GM12878 (cell line): ENCODE measurements around the gene TBC1D32. TPM values are rescaled to one million over a fixed set of nuclear protein-coding genes. Genes with fewer than 3 reads are reported as not detected.

ENCODE experiments used
- ATAC-seq: fragments of 200-7000 bp; cut with Tn5 transposase; 3 replicates; pipeline ENCODE4 v1.9.1; 2020; ENCODE audit warnings: mild to moderate bottlenecking, moderate library complexity
- BruUV-seq: library from RNA; stranded (reverse); fragments of 400-500 nt; replicated peaks from 2 replicates; lab custom pipeline; 2021; lab: Mats Ljungman, UMichigan
- CTCF ChIA-PET: fragments of 300-600 bp; sonication (Branson Sonifier 250); formaldehyde crosslinking; extraction: SDS; loops from one replicate; lab custom pipeline; 2021; ENCODE audit warnings: inconsistent platforms; lab: Yijun Ruan, JAX
- POLR2A ChIA-PET: fragments of 350-600 bp; formaldehyde crosslinking; extraction: SDS; loops from one replicate; lab custom pipeline; 2021; ENCODE audit warnings: inconsistent platforms; lab: Charles Lee
- RAD21 ChIA-PET: fragments of 300-600 bp; sonication (Branson Sonifier 250); formaldehyde crosslinking; loops from one replicate; lab custom pipeline; 2023; ENCODE audit warnings: antibody characterized with exemption; ENCODE audit not compliant: unreplicated experiment; lab: Charles Lee
- SMC1A ChIA-PET: fragments of 300-600 bp; sonication (Branson Sonifier 250); formaldehyde crosslinking; loops from one replicate; lab custom pipeline; 2023; ENCODE audit not compliant: unreplicated experiment, uncharacterized antibody; lab: Charles Lee
- DNase-seq: peaks from one replicate; pipeline ENCODE4 v3.0.0-alpha.2; 2011; ENCODE audit warnings: low read depth, low spot score
- FAIRE-seq: peaks from 3 replicates; lab custom pipeline; 2011; peaks lifted over from hg19 to GRCh38; lab: Jason Lieb, UNC
- H2AFZ ChIP-seq: 2 replicates; pipeline ENCODE4 v1.6.0; 2011; ENCODE audit warnings: low read depth, low read length, control low read depth; ENCODE audit not compliant: control insufficient read depth
- H3K27ac ChIP-seq: 2 replicates; pipeline ENCODE4 v1.5.1; 2011; ENCODE audit warnings: control low read depth; ENCODE audit not compliant: control insufficient read depth, insufficient read depth
- H3K27me3 ChIP-seq, 2 experiments: replicated peaks in 1 of 2; 2 replicates each; pipeline versions ENCODE4 v1.6.0 to v1.6.1; 2011; ENCODE audit warnings: low read length in 1 of 2; ENCODE audit not compliant: control insufficient read depth in 2 of 2, insufficient read depth in 2 of 2
- H3K36me3 ChIP-seq, 2 experiments: 2 replicates each; pipeline ENCODE4 v1.5.1; 2011; ENCODE audit warnings: low read length in 1 of 2; ENCODE audit not compliant: control insufficient read depth in 2 of 2, insufficient read depth in 2 of 2
- H3K4me1 ChIP-seq: 2 replicates; pipeline ENCODE4 v1.6.1; 2011; ENCODE audit warnings: mild to moderate bottlenecking, low read length, moderate library complexity, mixed read lengths; ENCODE audit not compliant: control insufficient read depth, insufficient read depth
- H3K4me2 ChIP-seq: 2 replicates; pipeline ENCODE4 v1.6.0; 2011; ENCODE audit warnings: control low read depth; ENCODE audit not compliant: control insufficient read depth, insufficient read depth
- H3K4me3 ChIP-seq: fragments of 200-600 bp; sonication (generic); 2 replicates; pipeline ENCODE4 v1.5.1; 2016
- H3K79me2 ChIP-seq: 2 replicates; pipeline ENCODE4 v1.6.0; 2011; ENCODE audit warnings: low read length; ENCODE audit not compliant: control insufficient read depth, insufficient read depth
- H3K9ac ChIP-seq: 2 replicates; pipeline ENCODE4 v1.8.0; 2011; ENCODE audit warnings: low read length, control low read depth, mixed read lengths; ENCODE audit not compliant: control insufficient read depth, insufficient read depth
- H3K9me3 ChIP-seq: replicated peaks from 3 replicates; pipeline ENCODE4 v1.5.1; 2011; ENCODE audit warnings: mild to moderate bottlenecking, low read length; ENCODE audit not compliant: control insufficient read depth, insufficient read depth
- H4K20me1 ChIP-seq: 2 replicates; pipeline ENCODE4 v1.6.0; 2011; ENCODE audit not compliant: control insufficient read depth, insufficient read depth
- DPF2 ChIP-seq: fragments of 450-650 bp; IDR thresholded peaks from 2 replicates; pipeline ENCODE4 v1.6.1; 2017; ENCODE audit warnings: mild to moderate bottlenecking
- E2F4 ChIP-seq: IDR thresholded peaks from 2 replicates; pipeline ENCODE4 v1.6.1; 2012; ENCODE audit warnings: low read depth, low read length, improper control_type of control experiment
- GABPA ChIP-seq: IDR thresholded peaks from 2 replicates; pipeline ENCODE4 v1.6.1; 2014; ENCODE audit warnings: antibody characterized with exemption, low read depth, mild to moderate bottlenecking, inconsistent platforms
- PRDM15 ChIP-seq: fragments of 450-650 bp; formaldehyde crosslinking; IDR thresholded peaks from 2 replicates; pipeline ENCODE4 v1.4.0; 2020; ENCODE audit warnings: mild to moderate bottlenecking, moderate library complexity
- STAT1 ChIP-seq: fragments of 450-650 bp; conservative IDR thresholded peaks from 2 replicates; pipeline ENCODE4 v1.6.1; 2014; ENCODE audit warnings: antibody characterized with exemption, mild to moderate bottlenecking
- SUZ12 ChIP-seq: fragments of 200-600 bp; sonication (generic); IDR thresholded peaks from one replicate; pipeline ENCODE4 v1.6.1; 2018; ENCODE audit warnings: antibody characterized with exemption, mild to moderate bottlenecking; ENCODE audit not compliant: unreplicated experiment
- ZBTB11 ChIP-seq: fragments of 450-650 bp; formaldehyde crosslinking; IDR thresholded peaks from 2 replicates; pipeline ENCODE4 v1.5.0; 2022; ENCODE audit warnings: mild to moderate bottlenecking, missing genetic modification characterization
- ZBTB33 ChIP-seq: fragments of 450-650 bp; IDR thresholded peaks from 2 replicates; pipeline ENCODE4 v1.6.1; 2017; ENCODE audit warnings: mild to moderate bottlenecking
- ZNF207 ChIP-seq: fragments of 450-650 bp; IDR thresholded peaks from 2 replicates; pipeline ENCODE4 v1.6.1; 2014; ENCODE audit warnings: antibody characterized with exemption, mild to moderate bottlenecking, borderline replicate concordance
- ZZZ3 ChIP-seq: IDR thresholded peaks from 2 replicates; pipeline ENCODE4 v1.6.1; 2011; ENCODE audit warnings: low read depth; ENCODE audit not compliant: control insufficient read depth, insufficient read length
- whole genome bisulfite sequencing: methylation state at CpG from one replicate; pipeline ENCODE4 v1.1.6; 2016; ENCODE audit warnings: low lambda C conversion rate; ENCODE audit not compliant: insufficient replicate concordance, insufficient coverage; ENCODE audit errors: missing lambda C conversion rate; 5-methylcytosine and 5-hydroxymethylcytosine counted together
- in situ Hi-C: fragments of 300-500 bp; cut with MboI; formaldehyde crosslinking; loops from 9 replicates; pipeline ENCODE4 v1.14.3; 2018; ENCODE audit warnings: mixed read lengths
- intact Hi-C: fragments of 100-400 bp; cut with micrococcal nuclease; formaldehyde crosslinking; loops from one replicate; pipeline ENCODE4 v1.14.2; 2022; ENCODE audit not compliant: unreplicated experiment
- polyA plus RNA-seq, 11 experiments: library from polyadenylated mRNA; depleted of rRNA in 4 of 11; unstranded in 6 of 11; stranded (reverse) in 5 of 11; fragments of >200 nt; fragmentation: Nextera tagmentation in 4 of 11; fragmentation: Illumina TruSeq in 1 of 11; extraction: Ambion mirVana in 4 of 11; extraction: Trizol in 1 of 11; gene quantifications; 1 replicate in 1 of 11; 2 replicates in 10 of 11; pipeline versions ENCODE4 v1.2.1 to v1.2.3, GENCODE V29; 2011 to 2016; ENCODE audit warnings: inconsistent platforms in 2 of 11, missing spikeins in 2 of 11, low read depth in 1 of 11
- total RNA-seq, 4 experiments: library from RNA; depleted of rRNA in 3 of 4; stranded (reverse); fragments of >200 nt in 3 of 4; fragmentation: Illumina TruSeq in 1 of 4; extraction: Trizol in 1 of 4; gene quantifications; 2 replicates each; pipeline versions ENCODE4 v1.2.1 to v1.2.3, GENCODE V29; 2013 to 2021

TBC1D32 gene
- total and polyA plus RNA-seq, 10 of the 15 experiments (the other 5 are each of a cell fraction or from before 2014, with no cell fraction given) = 2.2 to 10.2 (median 4.1) TPM

- TF ChIP-seq ZBTB11 (no peak), ZBTB33 (no peak)
Measured at GRCh38 chr6:121090492-121090891, 243.8 kb downstream of the TBC1D32 start (continued).

- Histone ChIP-seq H3K4me2 (no peak overlapping the region), H2AFZ (no peak overlapping the region), H4K20me1 (no peaks in the 10 kb centered on the region), H3K27ac (no peak overlapping the region), H3K27me3 (no peaks in the 10 kb centered on the region), H3K79me2 (no peaks in the 10 kb centered on the region), H3K4me1 (no peaks in the 10 kb centered on the region), H3K9me3 (no peaks in the 10 kb centered on the region), H3K36me3 (no peaks in the 10 kb centered on the region), H3K4me3 (no peak overlapping the region), H3K9ac (no peak overlapping the region)
- intact Hi-C loops (no loop called here), in situ Hi-C loops (no loop called here)
- CTCF ChIA-PET = interaction anchor here (0.6 to 1.0 kb wide), 2 partner anchors 31 to 187 kb away, joined by 3 to 6 read pairs; no protein-coding TSS in a partner anchor
- SMC1A ChIA-PET = interaction anchor here (0.8 kb wide), 1 partner anchor 12 kb away, joined by 3 read pairs; no protein-coding TSS in a partner anchor
- 95% methylated on average over 3 of the region's 3 CpGs for WGBS
- ATAC-seq = no peak
- RAD21 ChIA-PET = no interaction called here
- DNase-seq = no peak
- no peak for FAIRE-seq
- BruUV-seq = no TSS peak
- POLR2A ChIA-PET = interaction anchor here (0.7 kb wide), 1 partner anchor 1261 kb away, joined by 3 read pairs; no protein-coding TSS in a partner anchor
- no peak for TF ChIP-seq SUZ12
- no peak for TF ChIP-seq ZNF207
- TF ChIP-seq DPF2 = no peak
- TF ChIP-seq E2F4 = no peak
- TF ChIP-seq PRDM15 (CRISPR knock-in tag) = no peak
- TF ChIP-seq ZZZ3 = no peak
- TF ChIP-seq GABPA = no peak
- TF ChIP-seq STAT1 = no peak
Measured at GRCh38 chr6:121086876-121087275, 247.4 kb downstream of the TBC1D32 start.
